ENCODE data around the gene PTPN13. TPM values are rescaled to one million over a fixed set of nuclear protein-coding genes. Genes with fewer than 3 reads are reported as not detected.
A peak's percentile ranks its signal among the peaks of the same experiment; 100 is the strongest.

PTPN13 gene
- total and polyA plus RNA-seq, 8 donors = 2.3 to 38.6 (median 5.4) TPM

- H3K27ac ChIP-seq = peak overlapping the region; percentile 85 to 91 (median 89)
- H3K9me3 ChIP-seq = no peaks in the 10 kb centered on the region
- H3K4me1 ChIP-seq = peaks cover 4 to 48% (median 39%) of the 10 kb centered on the region in 4 donors
- H3K36me3 ChIP-seq = no peaks in the 10 kb centered on the region
- peaks cover 0 to 12% (median 0%) of the 10 kb centered on the region in 3 donors for H3K27me3 ChIP-seq
- peak overlapping the region; percentile 64 to 87 (median 78) for H3K4me3 ChIP-seq
- 1 to 3% (median 1%) methylated on average over 34 to 47 of the region's 47 CpGs for WGBS, 5 donors
- TF ChIP-seq POLR2A (IDR thresholded peaks at IDR 0.05) (no peak), EP300 (IDR thresholded peaks at IDR 0.05) (no peak)
- peak; percentile 32 to 77 for DNase-seq
- intact Hi-C loops (cut with DNase I; ENCODE audit: low total_unique reads) = no loop called here
Observed at GRCh38 chr4:86594559-86595425, 677 bp downstream of the PTPN13 start.

- peak overlapping the region in 4 of 5 donors; percentile 85 to 91 (median 90) for H3K27ac ChIP-seq
- peak in 1 of 2 donors; percentile 43 for DNase-seq
- H3K27me3 ChIP-seq = peaks cover 0 to 12% (median 0%) of the 10 kb centered on the region in 3 donors
- intact Hi-C loops (cut with DNase I; ENCODE audit: low total_unique reads) = no loop called here
- TF ChIP-seq CTCF (IDR thresholded peaks at IDR 0.05) (no peak), POLR2A (IDR thresholded peaks at IDR 0.05) (no peak), EP300 (IDR thresholded peaks at IDR 0.05) (no peak), POLR2AphosphoS5 (IDR thresholded peaks at IDR 0.05) (no peak)
- WGBS, 5 donors = 7 to 10% (median 8%) methylated on average over 9 of the region's 9 CpGs
- no peaks in the 10 kb centered on the region for H3K36me3 ChIP-seq
- peak overlapping the region; percentile 64 to 87 (median 78) for H3K4me3 ChIP-seq
- H3K9me3 ChIP-seq = no peaks in the 10 kb centered on the region
- peaks cover 4 to 48% (median 39%) of the 10 kb centered on the region in 4 donors for H3K4me1 ChIP-seq
Observed at GRCh38 chr4:86595426-86595805, 1.3 kb downstream of the PTPN13 start.

- 69 to 77% (median 70%) methylated on average over 2 of the region's 2 CpGs for WGBS, 5 donors
- intact Hi-C loops (cut with DNase I; ENCODE audit: low total_unique reads) = no loop called here
Observed at GRCh38 chr4:86596807-86597206, 2.7 kb downstream of the PTPN13 start.

GRCh38 chr4:86600007-86600653 is 6.0 kb downstream of the PTPN13 start:
- H3K4me1 ChIP-seq = peaks cover 0 to 29% (median 19%) of the 10 kb centered on the region in 4 donors
- DNase-seq = no peak
- no peaks in the 10 kb centered on the region for H3K9me3 ChIP-seq
- no peaks in the 10 kb centered on the region for H3K36me3 ChIP-seq
- TF ChIP-seq POLR2A (IDR thresholded peaks at IDR 0.05) (no peak), EP300 (IDR thresholded peaks at IDR 0.05) (no peak), CTCF (IDR thresholded peaks at IDR 0.05) (no peak), POLR2AphosphoS5 (IDR thresholded peaks at IDR 0.05) (no peak)
- intact Hi-C loops (cut with DNase I; ENCODE audit: low total_unique reads) = no loop called here
- 78 to 88% (median 86%) methylated on average over 1 of the region's 1 CpG for WGBS, 5 donors
- H3K27ac ChIP-seq = no peak overlapping the region
- no peaks in the 10 kb centered on the region for H3K27me3 ChIP-seq
- no peak overlapping the region for H3K4me3 ChIP-seq

More at GRCh38 chr4:86596807-86597206, 2.7 kb downstream of the PTPN13 start:
- Histone ChIP-seq H3K9me3 (no peaks in the 10 kb centered on the region), H3K27ac (no peak overlapping the region), H3K27me3 (peaks cover 0 to 12% (median 0%) of the 10 kb centered on the region in 3 donors), H3K36me3 (no peaks in the 10 kb centered on the region), H3K4me3 (peak overlapping the region in 1 of 4 donors; percentile 87), H3K4me1 (peaks cover 4 to 48% (median 39%) of the 10 kb centered on the region in 4 donors)
- DNase-seq = no peak
- TF ChIP-seq POLR2A (IDR thresholded peaks at IDR 0.05) (no peak), POLR2AphosphoS5 (IDR thresholded peaks at IDR 0.05) (no peak)

- WGBS, 5 donors = 79 to 93% (median 81%) methylated on average over 1 of the region's 1 CpG
- Histone ChIP-seq H3K4me1 (no peaks in the 10 kb centered on the region), H3K27ac (no peak overlapping the region), H3K27me3 (no peaks in the 10 kb centered on the region), H3K36me3 (no peaks in the 10 kb centered on the region), H3K4me3 (no peak overlapping the region), H3K9me3 (no peaks in the 10 kb centered on the region)
- intact Hi-C loops (cut with DNase I; ENCODE audit: low total_unique reads) = no loop called here
- no peak for DNase-seq
- no peak for TF ChIP-seq POLR2AphosphoS5 (IDR thresholded peaks at IDR 0.05)
- TF ChIP-seq CTCF (IDR thresholded peaks at IDR 0.05) = no peak
- TF ChIP-seq POLR2A (IDR thresholded peaks at IDR 0.05) = no peak
- TF ChIP-seq EP300 (IDR thresholded peaks at IDR 0.05) = no peak
Observed at GRCh38 chr4:86603311-86603885, 9.3 kb downstream of the PTPN13 start.
